ENCODE measurements around the gene VWA3B.

DNA sequence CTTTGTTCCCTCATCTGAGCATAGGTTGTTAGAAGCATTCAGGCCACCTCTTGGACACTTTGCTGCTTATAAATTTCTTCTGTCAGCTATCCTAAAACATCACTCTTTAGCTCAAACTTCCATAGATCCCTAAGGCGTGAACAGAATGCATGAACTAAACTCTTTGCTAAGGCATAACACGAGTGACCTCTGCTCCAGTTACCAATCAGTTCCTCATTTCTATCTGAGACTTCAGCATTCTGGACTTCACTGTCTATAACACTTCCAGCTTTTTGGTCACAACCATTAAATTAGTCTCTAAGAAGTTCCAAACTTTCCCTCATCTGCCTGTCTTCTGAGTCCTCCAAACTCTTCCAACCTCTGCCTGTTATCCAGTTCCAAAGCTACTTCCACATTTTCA, 8.3 kb upstream of the VWA3B start:
- TF ChIP-seq RAD21 (IDR thresholded peaks at IDR 0.05; ENCODE audit: low read length) (no peak), POLR2A (IDR thresholded peaks at IDR 0.05; ENCODE audit: low read depth, low read length) (no peak), RFX5 (IDR thresholded peaks at IDR 0.05; ENCODE audit: low read depth, low read length) (no peak), CTCF (conservative IDR thresholded peaks at IDR 0.05; ENCODE audit: low read depth, low read length) (no peak), USF2 (IDR thresholded peaks at IDR 0.05; ENCODE audit: low read depth, low read length) (no peak), BHLHE40 (IDR thresholded peaks at IDR 0.05; ENCODE audit: low read depth, low read length) (no peak), CHD1 (IDR thresholded peaks at IDR 0.05; ENCODE audit: low read depth, low read length) (no peak), MAFK (IDR thresholded peaks at IDR 0.05; ENCODE audit: low read depth, low read length) (no peak), RCOR1 (IDR thresholded peaks at IDR 0.05; ENCODE audit: insufficient replicate concordance, low read length) (no peak), MXI1 (IDR thresholded peaks at IDR 0.05; ENCODE audit: borderline replicate concordance, low read depth, low read length) (no peak), CEBPB (IDR thresholded peaks at IDR 0.05; ENCODE audit: low read depth, low read length) (no peak), MAZ (IDR thresholded peaks at IDR 0.05; ENCODE audit: borderline replicate concordance, low read depth, low read length) (no peak)

Measured in IMR-90 (cell line).